Lower leg skin (tissue), 4 donors: ENCODE measurements around the gene RIOK3. TPM values are rescaled to one million over a fixed set of nuclear protein-coding genes. Genes with fewer than 3 reads are reported as not detected.
A peak's percentile ranks its signal among the peaks of the same experiment; 100 is the strongest.

Experiments used
- DNase-seq, 2 donors: peaks; one replicate each; pipeline ENCODE4 v3.0.0-alpha.2; 2019; ENCODE audit warnings: low spot score in 2 of 2
- H3K4me3 ChIP-seq: fragments of 200-600 bp; sonication (generic); 2 replicates; pipeline ENCODE4 v1.5.1; 2017; ENCODE audit warnings: mild to moderate bottlenecking, low read depth; ENCODE audit not compliant: poor library complexity, severe bottlenecking
- CTCF ChIP-seq, 3 donors: fragments of 450-650 bp; IDR thresholded peaks; one replicate each; pipeline ENCODE4 v1.5.1; 2016; ENCODE audit warnings: antibody characterized with exemption in 3 of 3, mild to moderate bottlenecking in 3 of 3, moderate library complexity in 2 of 3
- POLR2A ChIP-seq, 2 donors: fragments of 450-650 bp; IDR thresholded peaks; one replicate each; pipeline ENCODE4 v1.6.1; 2016 to 2017; ENCODE audit warnings: antibody characterized with exemption in 2 of 2, mild to moderate bottlenecking in 1 of 2, moderate library complexity in 1 of 2
- WGBS, 2 donors: methylation state at CpG; one replicate each; pipeline ENCODE4 v1.1.5; 2018; 5-methylcytosine and 5-hydroxymethylcytosine counted together
- intact Hi-C: fragments of 100-400 bp; cut with DNase I; formaldehyde crosslinking; loops from one replicate; pipeline ENCODE4 v1.15.0; 2023; ENCODE audit warnings: low total_unique reads
- total RNA-seq, 4 donors: library from RNA; depleted of rRNA; stranded (reverse); fragments of >200 nt; gene quantifications; one replicate each; pipeline ENCODE4 v1.1.0, GENCODE V29; 2016

The RIOK3 gene
- 100 to 1,000 TPM in 2 of 4 donors, 10 to 100 TPM in 2; 74.2 to 131 (median 98.7) TPM for total RNA-seq

GRCh38 chr18:23452728-23453679 is at the start of gene RIOK3:
Gene RIOK3 (plus strand): TSS chr18:23453287. CDS start chr18:23453440, 153 bp downstream.
- intact Hi-C loops: no loop called here
- peak; percentile 96 to 100 for DNase-seq
- TF ChIP-seq CTCF (IDR thresholded peaks at IDR 0.05) (no peak), POLR2A (IDR thresholded peaks at IDR 0.05) (peak in 1 of 2 donors; percentile 65)
- H3K4me3 ChIP-seq: peak within 1 kb of the TSS; percentile 85
- 0% methylated on average over 60 of the region's 60 CpGs for WGBS, 2 donors

- H3K4me3 ChIP-seq: no peak overlapping the region
- intact Hi-C loops: no loop called here
- TF ChIP-seq CTCF (IDR thresholded peaks at IDR 0.05) (no peak), POLR2A (IDR thresholded peaks at IDR 0.05) (no peak)
- WGBS, 2 donors: 90 to 91% methylated on average over 8 of the region's 8 CpGs
- DNase-seq: no peak
Observed at GRCh38 chr18:23403310-23403709, 49.8 kb upstream of the RIOK3 start.

- 92 to 96% methylated on average over 1 of the region's 1 CpG for WGBS, 2 donors
- no peak for DNase-seq
- intact Hi-C loops: no loop called here
- H3K4me3 ChIP-seq: no peak overlapping the region
- TF ChIP-seq CTCF (IDR thresholded peaks at IDR 0.05) (no peak), POLR2A (IDR thresholded peaks at IDR 0.05) (no peak)
Observed at GRCh38 chr18:23405636-23406035, 47.5 kb upstream of the RIOK3 start.

GRCh38 chr18:23406271-23406787 is 46.8 kb upstream of the RIOK3 start:
- intact Hi-C loops: no loop called here
- TF ChIP-seq CTCF (IDR thresholded peaks at IDR 0.05) (no peak), POLR2A (IDR thresholded peaks at IDR 0.05) (no peak)
- no peak for DNase-seq
- H3K4me3 ChIP-seq: no peak overlapping the region
- 61 to 64% methylated on average over 2 of the region's 2 CpGs for WGBS, 2 donors

- TF ChIP-seq POLR2A (IDR thresholded peaks at IDR 0.05) (no peak), CTCF (IDR thresholded peaks at IDR 0.05) (no peak)
- intact Hi-C loops: loop anchor here (10.0 kb wide), 1 partner anchor 378 kb away; no protein-coding TSS in a partner anchor
- no peak for DNase-seq
- no peak overlapping the region for H3K4me3 ChIP-seq
- 50 to 61% methylated on average over 3 of the region's 3 CpGs for WGBS, 2 donors
Observed at GRCh38 chr18:23412351-23412964, 40.6 kb upstream of the RIOK3 start.
